ENCODE results near the gene ENPEP.
A peak's percentile ranks its signal among the peaks of the same experiment; 100 is the strongest.

DNA sequence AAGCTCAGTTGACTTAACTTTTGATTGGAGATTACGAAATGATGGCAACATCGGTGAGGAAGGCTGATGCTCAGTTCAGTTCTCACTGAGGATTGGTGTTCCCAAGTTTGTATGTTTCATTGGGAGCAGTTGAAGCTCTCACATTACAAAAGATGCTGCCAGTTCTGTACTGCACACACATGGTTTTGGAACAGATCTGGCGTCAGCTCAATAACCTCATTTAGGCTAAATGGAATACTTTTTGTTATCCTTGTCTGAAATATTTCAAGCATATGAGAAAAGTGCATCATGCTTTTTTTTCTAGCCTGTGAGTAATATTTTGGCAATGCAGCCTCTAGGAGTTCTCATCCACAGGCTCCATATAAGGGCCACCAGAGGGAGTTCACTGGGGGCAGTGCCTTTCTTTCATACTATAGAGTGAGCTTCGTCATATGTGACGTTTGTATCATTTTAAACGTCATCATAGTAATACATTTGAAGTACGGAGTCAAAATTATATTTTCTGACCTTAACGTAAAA is 4.1 kb downstream of the ENPEP start:
- TF ChIP-seq CTCF (conservative IDR thresholded peaks at IDR 0.05; ENCODE audit: low read depth, low read length) (peak; percentile 43; the same call in 1 of the 2 replicates), EZH2phosphoT487 (IDR thresholded peaks at IDR 0.05; ENCODE audit: borderline replicate concordance, low read length) (no peak), EZH2 (IDR thresholded peaks at IDR 0.05; ENCODE audit: low read length, unreplicated experiment) (no peak)

All from PC-3 (cell line).